ENCODE data around the gene COL6A5. TPM values are rescaled to one million over a fixed set of nuclear protein-coding genes. Genes with fewer than 3 reads are reported as not detected.

The COL6A5 gene
- polyA plus RNA-seq, 2 of the 4 experiments (the other 2 are of a cell fraction), result not detected

- no peaks in the 10 kb centered on the region for H3K4me1 ChIP-seq
- no peak overlapping the region for H3K4me3 ChIP-seq
- FAIRE-seq (no peak), DNase-seq (ENCODE audit: low read depth in 1 of 2, low spot score in 1 of 2) (no peak), ATAC-seq (no peak)
- CTCF ChIA-PET, result no interaction called here
- H3K27ac ChIP-seq, result no peak overlapping the region
- no peak for TF ChIP-seq ZFP36 (IDR thresholded peaks at IDR 0.05; ENCODE audit: borderline replicate concordance, partially characterized antibody)
- no peak for TF ChIP-seq HES2 (IDR thresholded peaks at IDR 0.05)
- TF ChIP-seq ZC3H11A (IDR thresholded peaks at IDR 0.05), result no peak
- TF ChIP-seq SREBF2 (IDR thresholded peaks at IDR 0.05), result no peak
- TF ChIP-seq EP300 (IDR thresholded peaks at IDR 0.05), result no peak
- TF ChIP-seq CHD2 (IDR thresholded peaks at IDR 0.05; ENCODE audit: low read length, partially characterized antibody), result no peak
- TF ChIP-seq MAFK (IDR thresholded peaks at IDR 0.05; ENCODE audit: partially characterized antibody), result no peak
- TF ChIP-seq, protein P1, sequence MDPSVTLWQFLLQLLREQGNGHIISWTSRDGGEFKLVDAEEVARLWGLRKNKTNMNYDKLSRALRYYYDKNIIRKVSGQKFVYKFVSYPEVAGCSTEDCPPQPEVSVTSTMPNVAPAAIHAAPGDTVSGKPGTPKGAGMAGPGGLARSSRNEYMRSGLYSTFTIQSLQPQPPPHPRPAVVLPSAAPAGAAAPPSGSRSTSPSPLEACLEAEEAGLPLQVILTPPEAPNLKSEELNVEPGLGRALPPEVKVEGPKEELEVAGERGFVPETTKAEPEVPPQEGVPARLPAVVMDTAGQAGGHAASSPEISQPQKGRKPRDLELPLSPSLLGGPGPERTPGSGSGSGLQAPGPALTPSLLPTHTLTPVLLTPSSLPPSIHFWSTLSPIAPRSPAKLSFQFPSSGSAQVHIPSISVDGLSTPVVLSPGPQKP (IDR thresholded peaks at IDR 0.05; ENCODE audit: low read depth, low read length), result no peak
- TF ChIP-seq HOXB5 (CRISPR knock-in tag; IDR thresholded peaks at IDR 0.05), result no peak
- TF ChIP-seq NPAS2 (CRISPR knock-in tag; IDR thresholded peaks at IDR 0.05; ENCODE audit: borderline replicate concordance), result no peak
- TF ChIP-seq EHMT2 (IDR thresholded peaks at IDR 0.05; ENCODE audit: low read depth), result no peak
- no peaks in the 10 kb centered on the region for H3K9me3 ChIP-seq
- POLR2A ChIA-PET, result no interaction called here
- 8% methylated on average over 1 of the region's 1 CpG for WGBS (ENCODE audit: missing lambda C conversion rate)
- no peak overlapping the region for H3K4me2 ChIP-seq
These were observed 144.8 kb downstream of the COL6A5 start for GRCh38 chr3:130490241-130490640.

DNA sequence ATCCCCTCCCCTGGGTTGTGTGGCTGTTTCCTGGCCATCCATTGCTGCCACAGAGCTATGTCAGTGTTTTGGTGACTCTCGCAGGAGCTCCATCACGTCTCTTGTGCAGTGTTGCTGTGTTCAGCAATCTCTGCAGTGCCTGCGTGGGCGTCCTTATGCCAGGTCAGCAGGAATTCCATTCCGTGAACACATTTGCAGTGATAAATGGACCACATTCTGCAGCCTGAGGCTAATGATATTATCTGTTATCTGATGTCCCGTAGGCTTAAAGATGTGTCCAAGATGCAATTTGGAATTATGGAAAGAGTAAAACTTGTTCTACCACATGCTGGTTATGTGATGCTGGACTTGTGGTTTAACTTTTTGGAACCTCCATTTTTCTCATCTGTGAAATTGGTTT, 146.0 kb downstream of the COL6A5 start:
- DNase-seq (ENCODE audit: low read depth in 1 of 2, low spot score in 1 of 2) (no peak), FAIRE-seq (no peak), ATAC-seq (no peak)
- Histone ChIP-seq H3K9me3 (no peaks in the 10 kb centered on the region), H3K27ac (no peak overlapping the region), H3K4me2 (no peak overlapping the region), H3K4me3 (no peak overlapping the region), H3K4me1 (no peaks in the 10 kb centered on the region)
- CTCF ChIA-PET, result no interaction called here
- 35% methylated on average over 4 of the region's 6 CpGs for WGBS (ENCODE audit: missing lambda C conversion rate)
- POLR2A ChIA-PET, result no interaction called here
- no peak for TF ChIP-seq NFE2L2 (conservative IDR thresholded peaks at IDR 0.05; ENCODE audit: low read length)
- TF ChIP-seq BHLHE40 (IDR thresholded peaks at IDR 0.05; ENCODE audit: low read depth, low read length), result no peak
- TF ChIP-seq RAD21 (conservative IDR thresholded peaks at IDR 0.05 in 1 of 2, IDR thresholded peaks at IDR 0.05 in 1 of 2), result no peak
- TF ChIP-seq HEYL (CRISPR knock-in tag; IDR thresholded peaks at IDR 0.05), result no peak
- TF ChIP-seq POLR2AphosphoS2 (conservative IDR thresholded peaks at IDR 0.05; ENCODE audit: low read length), result no peak
- no peak for TF ChIP-seq HES2 (IDR thresholded peaks at IDR 0.05)
- no peak for TF ChIP-seq BCL3 (IDR thresholded peaks at IDR 0.05)
- TF ChIP-seq KDM5A (IDR thresholded peaks at IDR 0.05), result no peak
- TF ChIP-seq, protein P2, sequence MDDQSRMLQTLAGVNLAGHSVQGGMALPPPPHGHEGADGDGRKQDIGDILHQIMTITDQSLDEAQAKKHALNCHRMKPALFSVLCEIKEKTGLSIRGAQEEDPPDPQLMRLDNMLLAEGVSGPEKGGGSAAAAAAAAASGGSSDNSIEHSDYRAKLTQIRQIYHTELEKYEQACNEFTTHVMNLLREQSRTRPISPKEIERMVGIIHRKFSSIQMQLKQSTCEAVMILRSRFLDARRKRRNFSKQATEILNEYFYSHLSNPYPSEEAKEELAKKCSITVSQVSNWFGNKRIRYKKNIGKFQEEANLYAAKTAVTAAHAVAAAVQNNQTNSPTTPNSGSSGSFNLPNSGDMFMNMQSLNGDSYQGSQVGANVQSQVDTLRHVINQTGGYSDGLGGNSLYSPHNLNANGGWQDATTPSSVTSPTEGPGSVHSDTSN (IDR thresholded peaks at IDR 0.05), result no peak
- TF ChIP-seq POLR2A (IDR thresholded peaks at IDR 0.05; ENCODE audit: low read length), result no peak
- TF ChIP-seq FOSB (CRISPR knock-in tag; IDR thresholded peaks at IDR 0.05), result no peak
- no peak for TF ChIP-seq FOSL2 (IDR thresholded peaks at IDR 0.05)
- TF ChIP-seq FOSL2 (CRISPR knock-in tag; IDR thresholded peaks at IDR 0.05), result no peak
- no peak for TF ChIP-seq JUNB (IDR thresholded peaks at IDR 0.05)
- no peak for TF ChIP-seq JUN (IDR thresholded peaks at IDR 0.05)
- TF ChIP-seq SREBF2 (IDR thresholded peaks at IDR 0.05), result no peak
- TF ChIP-seq KDM1A (IDR thresholded peaks at IDR 0.05; ENCODE audit: low read depth), result no peak
- TF ChIP-seq PHF8 (IDR thresholded peaks at IDR 0.05; ENCODE audit: borderline replicate concordance, low read depth), result no peak
- TF ChIP-seq, protein P3, sequence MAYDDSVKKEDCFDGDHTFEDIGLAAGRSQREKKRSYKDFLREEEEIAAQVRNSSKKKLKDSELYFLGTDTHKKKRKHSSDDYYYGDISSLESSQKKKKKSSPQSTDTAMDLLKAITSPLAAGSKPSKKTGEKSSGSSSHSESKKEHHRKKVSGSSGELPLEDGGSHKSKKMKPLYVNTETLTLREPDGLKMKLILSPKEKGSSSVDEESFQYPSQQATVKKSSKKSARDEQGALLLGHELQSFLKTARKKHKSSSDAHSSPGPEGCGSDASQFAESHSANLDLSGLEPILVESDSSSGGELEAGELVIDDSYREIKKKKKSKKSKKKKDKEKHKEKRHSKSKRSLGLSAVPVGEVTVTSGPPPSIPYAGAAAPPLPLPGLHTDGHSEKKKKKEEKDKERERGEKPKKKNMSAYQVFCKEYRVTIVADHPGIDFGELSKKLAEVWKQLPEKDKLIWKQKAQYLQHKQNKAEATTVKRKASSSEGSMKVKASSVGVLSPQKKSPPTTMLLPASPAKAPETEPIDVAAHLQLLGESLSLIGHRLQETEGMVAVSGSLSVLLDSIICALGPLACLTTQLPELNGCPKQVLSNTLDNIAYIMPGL (CRISPR knock-in tag; IDR thresholded peaks at IDR 0.05; ENCODE audit: borderline replicate concordance), result no peak
- no peak for TF ChIP-seq USF2 (IDR thresholded peaks at IDR 0.05)

All from A549 (cell line).